NCI-H187 (cell line): ENCODE results near the gene DCP1B.
A peak's percentile ranks its signal among the peaks of the same experiment; 100 is the strongest.
"Not testable (repeated sequence)": the region's sequence is repeated elsewhere in the genome, so short reads cannot be mapped to it uniquely, and the experiment has no call there.

Experiments used
- DNase-seq, 2 experiments: peaks; one replicate each; lab custom pipeline; 2025; lab: John Stamatoyannopoulos, UW

The DCP1B gene

GRCh38 chr12:1974812-1975211 lies 29.4 kb downstream of the DCP1B start:
- no peak for DNase-seq

GRCh38 chr12:1972856-1973317 lies 31.4 kb downstream of the DCP1B start:
- DNase-seq: no peak

GRCh38 chr12:1972260-1972659 lies 32.0 kb downstream of the DCP1B start:
- no peak for DNase-seq

GRCh38 chr12:1970331-1970900 lies 33.8 kb downstream of the DCP1B start:
- DNase-seq: no peak

- DNase-seq: no peak
Observed at GRCh38 chr12:1966561-1967226, 37.6 kb downstream of the DCP1B start.

- no peak for DNase-seq
Observed at GRCh38 chr12:1965916-1966315, 38.3 kb downstream of the DCP1B start.

- no peak for DNase-seq
Observed at GRCh38 chr12:1962051-1963020, 41.9 kb downstream of the DCP1B start.

- DNase-seq: no peak
Observed at GRCh38 chr12:1956716-1957115, 47.5 kb downstream of the DCP1B start.

GRCh38 chr12:1949771-1950470 lies 54.3 kb downstream of the DCP1B start:
- no peak for DNase-seq

GRCh38 chr12:1948883-1949282 lies 55.4 kb downstream of the DCP1B start:
- no peak for DNase-seq

GRCh38 chr12:1947081-1947480 lies 57.2 kb downstream of the DCP1B start:
- DNase-seq: no peak

- no peak for DNase-seq
Observed at GRCh38 chr12:1946296-1946695, 58.0 kb downstream of the DCP1B start.

GRCh38 chr12:1945502-1945901 lies 58.8 kb downstream of the DCP1B start:
- DNase-seq: not testable (repeated sequence)

GRCh38 chr12:1939801-1940607 lies 64.3 kb downstream of the DCP1B start:
- peak; percentile 59 to 61 for DNase-seq

- no peak for DNase-seq
Observed at GRCh38 chr12:1939331-1939730, 64.9 kb downstream of the DCP1B start.

- no peak for DNase-seq
Observed at GRCh38 chr12:1937481-1938224, 66.6 kb downstream of the DCP1B start.

GRCh38 chr12:1936406-1937320 lies 67.6 kb downstream of the DCP1B start:
- no peak for DNase-seq

- DNase-seq: no peak
Observed at GRCh38 chr12:1935700-1936378, 68.4 kb downstream of the DCP1B start.

- no peak for DNase-seq
Observed at GRCh38 chr12:1935242-1935641, 69.0 kb downstream of the DCP1B start.
